GM21515 (cell line): ENCODE measurements around the gene ANKRD33B.
"Not testable (repeated sequence)": the region's sequence is repeated elsewhere in the genome, so short reads cannot be mapped to it uniquely, and the experiment has no call there.

Source experiments
- ATAC-seq: cut with Tn5 transposase; IDR thresholded peaks from one replicate; pipeline ENCODE4 v1.9.1; 2021; ENCODE audit not compliant: unreplicated experiment

Gene ANKRD33B

DNA sequence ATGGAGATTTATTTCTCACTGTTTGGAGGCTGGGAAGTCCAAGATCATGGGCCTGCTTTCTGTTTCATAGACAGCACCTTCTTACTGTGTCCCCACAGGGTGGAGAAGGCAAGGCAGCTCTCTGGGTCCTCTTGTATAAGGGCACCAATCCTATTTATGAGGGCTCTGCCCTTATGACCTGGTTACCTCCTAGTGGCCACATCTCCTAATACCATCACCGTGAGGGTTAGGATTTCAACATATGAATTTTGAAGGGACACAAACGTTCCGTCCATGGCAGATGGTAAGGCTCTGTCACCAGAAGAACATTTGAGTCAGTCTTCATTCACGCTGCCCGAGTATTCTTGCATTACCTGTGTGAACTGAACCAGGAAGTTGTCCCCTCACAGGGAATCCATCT is 48.4 kb downstream of the ANKRD33B start:
- no peak for ATAC-seq

DNA sequence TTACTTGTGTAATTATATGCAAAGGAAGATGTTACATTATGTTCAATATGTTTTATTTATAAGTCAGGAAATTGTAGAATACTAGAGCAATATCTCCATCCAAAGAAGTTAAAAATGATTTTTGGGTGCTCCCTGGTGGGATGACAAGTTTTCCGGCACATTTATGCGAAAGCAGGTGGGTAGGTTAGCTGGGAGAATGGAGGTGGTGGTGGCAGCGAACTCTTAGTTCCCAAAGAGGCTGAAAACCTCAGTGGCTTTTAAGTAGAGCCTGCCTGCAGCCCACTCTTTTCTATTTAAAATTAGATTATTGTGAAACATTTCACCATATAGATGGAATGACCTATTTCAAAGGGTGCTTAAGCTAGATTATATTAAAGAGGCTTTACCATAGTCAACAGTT is 51.8 kb downstream of the ANKRD33B start:
- no peak for ATAC-seq

DNA sequence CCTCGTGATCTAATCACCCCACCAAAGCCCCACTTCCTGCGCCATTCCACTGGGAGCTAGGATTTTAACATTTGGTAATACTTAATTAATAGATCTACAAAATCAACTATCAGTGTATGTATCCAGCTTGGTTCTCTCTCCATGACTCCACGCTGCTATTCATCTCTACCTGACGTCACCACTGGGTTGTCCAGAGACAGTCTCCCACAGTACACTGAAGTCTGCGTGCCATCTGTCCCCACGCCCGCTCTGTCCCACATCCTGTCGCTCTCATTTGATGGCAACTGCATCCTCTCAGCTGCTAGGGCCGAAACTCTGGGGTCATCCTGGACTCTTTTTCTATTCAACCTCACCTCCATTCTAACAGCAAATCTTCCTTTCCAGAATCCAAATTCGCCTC is 53.2 kb downstream of the ANKRD33B start:
- ATAC-seq: no peak

DNA sequence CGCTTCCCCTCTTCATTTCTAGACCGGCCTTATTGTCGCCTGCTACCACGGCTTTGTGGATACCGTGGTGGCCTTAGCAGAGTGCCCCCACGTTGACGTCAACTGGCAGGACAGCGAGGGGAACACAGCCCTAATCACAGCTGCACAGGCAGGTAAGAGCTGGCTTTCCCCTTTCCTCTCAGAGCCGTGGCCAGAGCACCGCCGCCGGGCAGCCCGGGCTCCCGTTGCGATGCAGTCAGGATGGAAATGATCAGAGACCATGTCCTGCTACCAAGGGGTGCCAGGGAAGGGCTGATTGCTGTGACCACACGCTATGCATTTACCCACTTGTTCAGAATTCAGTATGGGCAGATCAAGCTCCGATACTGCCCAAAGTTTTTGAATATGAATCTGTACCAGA is 54.4 kb downstream of the ANKRD33B start:
- ATAC-seq: no peak

DNA sequence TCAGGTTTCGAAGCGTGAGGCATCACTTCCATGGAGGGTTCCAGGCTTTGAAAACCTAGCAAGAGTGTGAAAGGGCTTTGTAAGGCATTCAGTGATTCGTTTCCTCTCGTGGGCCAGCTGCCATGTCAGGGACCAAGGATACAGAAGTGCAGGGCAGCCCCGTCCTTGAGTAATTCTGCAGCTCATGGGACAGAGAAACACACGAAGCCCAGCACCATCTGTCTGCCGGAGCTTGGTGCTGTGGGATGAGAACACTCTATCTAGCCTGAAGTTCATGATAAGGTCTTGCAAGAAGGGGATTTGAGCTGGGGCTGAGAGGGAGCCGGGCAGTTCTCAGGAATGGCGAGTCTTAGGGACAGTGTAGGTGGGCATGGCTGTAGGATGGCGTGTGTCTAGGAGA is 55.8 kb downstream of the ANKRD33B start:
- no peak for ATAC-seq

DNA sequence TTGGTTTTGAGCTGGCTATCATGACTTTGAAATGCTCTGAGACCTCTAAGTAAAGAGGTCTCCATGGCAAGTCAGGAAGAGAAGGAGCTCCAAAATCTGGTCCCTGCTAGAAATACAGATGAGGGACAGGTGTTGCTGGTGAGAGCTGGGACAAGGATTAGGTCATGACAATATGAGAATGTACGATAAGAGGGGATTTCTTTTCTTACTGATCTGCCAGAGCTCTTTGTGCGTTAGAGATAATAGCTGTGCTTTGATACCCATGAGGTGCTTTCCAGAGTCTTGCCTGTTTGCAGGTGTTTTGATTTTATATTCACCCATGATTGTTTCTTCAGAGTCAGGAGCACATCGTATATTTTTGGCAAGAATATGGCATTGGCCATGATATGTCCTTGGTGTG is 56.5 kb downstream of the ANKRD33B start:
- no peak for ATAC-seq

DNA sequence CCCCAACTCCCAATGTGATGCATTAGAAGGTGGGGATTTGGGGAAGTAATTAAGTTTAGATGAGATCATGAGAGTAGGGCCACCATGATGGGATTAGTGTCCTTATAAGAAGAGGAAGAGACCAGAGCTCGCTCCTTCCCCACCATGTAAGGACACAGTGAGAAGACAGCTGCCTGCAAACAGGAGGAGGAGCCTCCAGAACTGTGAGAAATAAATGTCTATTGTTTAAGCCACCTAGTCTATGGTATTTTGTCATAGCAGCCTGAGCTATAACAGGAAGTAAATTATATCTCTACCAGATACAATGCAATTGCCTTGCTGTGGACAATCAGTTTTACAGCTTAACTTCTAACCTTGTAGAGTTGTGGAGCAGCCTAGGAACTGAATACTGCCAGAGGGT is 58.0 kb downstream of the ANKRD33B start:
- ATAC-seq: no peak

DNA sequence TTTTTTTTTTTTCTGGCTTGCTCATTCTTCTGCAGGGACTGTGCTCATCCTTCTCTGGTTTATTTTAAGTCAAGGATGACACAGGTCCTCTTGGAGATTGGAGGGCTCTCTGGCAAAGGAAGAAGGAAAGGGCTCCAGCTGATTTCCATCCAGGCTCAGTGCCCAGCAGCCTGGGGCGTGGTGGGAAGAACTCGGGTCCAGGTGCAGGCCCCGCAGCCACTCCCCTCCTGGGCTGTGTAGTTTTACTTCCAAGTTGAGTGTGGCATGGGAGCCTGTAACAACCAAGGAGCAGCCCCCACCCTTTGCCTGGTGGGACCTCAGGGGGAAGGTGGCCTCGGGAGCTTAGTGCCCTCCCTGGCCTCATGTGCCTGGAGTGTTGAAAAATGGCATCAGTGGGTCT is 58.9 kb downstream of the ANKRD33B start:
- ATAC-seq: no peak

DNA sequence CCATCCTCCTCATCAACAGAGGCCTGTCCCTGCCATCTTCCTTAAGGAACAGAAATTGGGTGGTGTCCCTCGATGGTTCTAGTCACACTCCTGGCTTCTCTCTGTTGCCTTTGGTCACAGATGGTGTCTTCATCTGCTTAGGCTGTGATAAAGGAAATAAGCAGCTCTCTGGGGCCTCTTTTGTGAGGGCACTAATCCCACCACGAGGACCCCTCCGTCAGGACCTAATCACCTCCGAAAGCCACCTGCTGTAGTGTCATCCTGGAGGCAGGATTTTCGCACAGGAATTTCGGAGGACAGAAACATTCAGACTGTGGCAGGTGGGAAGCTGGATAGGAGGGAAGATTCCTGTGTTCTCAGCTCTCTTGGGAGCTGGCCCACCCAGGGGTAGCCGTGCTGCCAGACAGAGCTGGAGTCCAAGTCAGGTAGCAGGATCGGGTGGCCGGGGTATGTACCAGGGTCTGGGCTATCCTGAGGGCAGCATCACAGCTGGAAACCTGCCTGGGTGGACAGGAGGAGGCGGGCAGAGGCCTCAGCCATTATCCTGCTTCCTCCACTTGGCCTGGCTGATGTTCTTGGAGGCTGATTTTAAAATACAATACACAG is 59.5 kb downstream of the ANKRD33B start:
- ATAC-seq: no peak

DNA sequence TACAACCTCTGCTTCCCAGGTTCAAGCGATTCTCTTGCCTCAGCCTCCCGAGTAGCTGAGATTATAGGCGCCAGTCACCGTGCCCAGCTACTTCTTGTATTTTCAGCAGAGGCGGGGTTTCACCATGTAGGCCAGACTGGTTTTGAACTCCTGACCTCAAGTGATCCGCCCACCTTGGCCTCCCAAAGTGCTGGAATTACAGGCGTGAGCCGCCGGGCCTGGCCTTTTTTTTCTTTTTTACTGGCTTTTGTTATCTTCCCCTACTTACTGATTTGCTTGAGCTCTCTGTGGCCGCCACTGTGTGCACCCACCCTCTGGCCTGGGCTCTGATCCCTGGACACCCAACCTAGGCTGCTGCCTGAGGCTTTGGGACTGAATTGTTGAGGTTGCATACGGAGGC is 60.3 kb downstream of the ANKRD33B start:
- ATAC-seq: no peak

DNA sequence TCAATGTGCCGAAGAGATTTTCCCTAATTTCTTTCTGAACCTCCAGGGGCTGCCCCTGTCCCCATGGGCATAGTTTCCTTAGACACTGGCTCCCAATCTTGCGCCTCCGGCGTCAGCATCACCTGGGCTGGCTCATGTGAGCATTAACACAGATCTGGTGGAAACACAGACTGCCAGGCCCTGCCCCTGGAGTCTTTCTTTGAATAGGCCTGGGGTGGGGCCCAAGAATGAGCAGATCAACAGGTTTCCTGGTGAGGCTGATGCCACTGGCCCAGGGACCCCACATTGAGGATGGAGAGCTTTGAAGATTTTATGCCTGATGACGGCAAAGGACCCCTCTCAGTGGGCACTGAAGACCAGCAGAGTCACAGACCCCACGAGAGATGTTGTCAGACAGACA is 60.8 kb downstream of the ANKRD33B start:
- no peak for ATAC-seq

DNA sequence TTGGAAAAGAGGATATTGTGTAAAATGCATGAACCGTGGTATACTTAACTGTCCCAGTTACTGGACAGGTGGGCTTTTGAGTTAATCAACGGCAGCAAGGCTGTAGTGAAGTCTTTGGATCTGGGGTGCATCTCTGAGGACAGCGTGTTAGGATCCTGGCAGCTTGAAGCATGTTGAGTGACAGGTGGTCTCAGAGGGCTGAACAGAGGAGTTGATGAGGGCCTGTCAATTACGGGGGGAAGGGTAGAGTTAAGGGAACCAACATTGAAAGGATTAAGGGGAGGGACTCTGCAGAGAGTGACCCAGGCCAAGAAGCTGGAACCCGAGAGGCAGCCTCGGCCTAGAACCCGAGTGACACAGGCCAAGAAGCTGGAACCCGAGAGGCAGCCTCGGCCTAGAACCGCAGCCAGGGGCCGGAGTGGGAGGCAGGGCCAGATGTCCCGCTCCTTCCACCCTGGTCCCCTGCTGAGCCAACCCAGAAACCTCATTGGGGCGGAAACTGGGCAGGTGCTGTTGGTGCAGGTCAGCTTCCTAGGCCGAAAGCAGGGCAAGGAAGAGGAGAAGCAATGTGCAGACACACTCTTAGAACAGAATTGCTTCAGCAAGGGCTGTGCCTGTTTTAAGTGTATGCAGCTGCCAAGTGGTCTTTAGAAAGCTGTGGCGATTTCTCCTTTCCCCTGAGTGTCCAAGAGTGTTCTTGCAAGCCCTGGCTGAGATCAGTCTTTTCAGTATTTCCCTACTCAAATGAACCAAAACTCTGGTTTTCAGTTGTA is 62.0 kb downstream of the ANKRD33B start:
- no peak for ATAC-seq

DNA sequence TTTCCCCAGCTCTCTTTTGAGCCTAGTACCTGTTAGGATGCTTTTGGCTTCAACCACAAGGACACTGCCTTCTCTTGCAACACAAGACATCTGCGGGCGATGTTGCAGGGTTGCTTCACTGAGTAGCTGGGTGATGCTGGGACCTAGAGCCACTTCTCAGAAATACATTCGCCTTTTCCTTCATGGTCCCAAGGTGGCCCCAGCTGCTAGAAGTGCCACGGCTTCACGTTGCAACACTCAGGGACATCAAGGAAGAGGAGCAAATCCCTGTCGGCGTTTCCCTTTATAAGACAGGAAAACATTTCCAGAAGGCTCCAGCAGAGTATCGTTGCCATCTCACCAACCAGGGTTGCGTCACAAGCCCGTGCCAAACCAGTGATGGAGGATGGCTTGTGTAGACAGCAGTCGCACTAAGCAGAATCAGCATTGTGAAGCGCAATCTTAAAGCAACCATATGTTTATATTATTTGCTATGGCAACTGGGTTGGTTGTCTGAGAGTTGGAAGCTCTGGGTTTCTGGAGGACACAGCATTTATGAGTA is 62.7 kb downstream of the ANKRD33B start:
- ATAC-seq: no peak

DNA sequence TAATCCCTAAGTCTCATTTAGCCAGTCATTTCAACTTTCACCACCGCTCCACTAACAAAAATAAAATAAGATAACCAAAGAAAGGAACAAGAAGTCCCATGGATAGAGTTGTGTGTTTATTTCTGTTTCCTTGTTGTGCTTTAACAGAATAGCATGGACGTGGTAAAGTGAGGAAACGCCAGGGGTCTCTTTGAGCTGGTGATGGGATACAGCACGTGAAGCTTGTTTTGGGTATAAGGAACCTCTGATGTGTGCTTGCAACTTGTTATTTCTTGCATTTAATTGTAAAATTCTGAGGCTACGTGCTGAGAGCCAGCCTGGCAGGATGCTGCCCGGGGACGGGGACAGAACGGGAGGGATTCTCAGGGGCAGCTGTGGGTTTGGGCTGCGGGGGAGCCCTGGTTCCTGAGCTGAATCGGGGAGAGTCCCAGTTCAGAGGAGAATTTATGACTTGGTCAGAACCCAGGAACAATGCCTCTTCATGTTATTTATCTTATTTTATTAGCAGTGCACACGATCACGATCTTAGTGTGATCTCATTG is 63.4 kb downstream of the ANKRD33B start:
- ATAC-seq: peak; percentile 13

DNA sequence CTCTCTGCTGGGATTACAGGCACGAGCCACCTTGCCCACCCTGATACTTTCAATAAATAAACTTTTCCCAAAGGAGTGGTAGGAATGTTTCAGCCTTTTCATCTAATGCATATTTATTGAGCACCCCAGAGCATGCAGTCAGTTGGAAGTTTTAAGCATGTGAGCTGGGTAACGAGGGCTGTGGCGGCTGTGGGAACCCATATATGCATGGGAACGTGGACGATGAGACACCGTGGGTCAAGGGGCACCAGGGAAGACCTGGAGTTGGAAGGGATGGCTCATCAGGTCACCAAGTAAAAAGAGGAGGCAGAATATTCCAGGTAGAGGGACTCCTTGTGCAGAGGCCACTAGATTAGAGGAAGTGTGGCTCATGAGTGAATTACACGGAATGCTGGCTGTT is 64.7 kb downstream of the ANKRD33B start:
- ATAC-seq: no peak

DNA sequence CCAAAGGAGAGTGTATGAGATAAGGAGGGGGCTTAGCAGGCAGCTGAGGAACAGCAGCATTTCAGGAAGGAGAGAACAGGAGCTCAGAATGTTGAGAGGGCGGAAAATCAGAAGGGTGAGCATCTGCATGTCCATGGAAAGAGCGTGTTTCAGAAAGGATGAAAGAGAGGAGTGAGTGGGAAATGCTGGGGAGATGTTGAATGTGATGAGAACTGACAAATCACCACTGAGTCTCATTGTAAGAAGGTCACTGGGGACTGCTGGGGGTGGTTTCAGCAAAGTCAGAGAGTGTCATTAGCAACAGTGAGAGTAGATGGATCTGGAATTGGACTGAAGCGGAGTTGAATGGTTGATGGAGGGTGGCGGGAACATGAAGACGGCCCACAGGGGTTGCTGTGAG is 65.8 kb downstream of the ANKRD33B start:
- ATAC-seq: no peak

DNA sequence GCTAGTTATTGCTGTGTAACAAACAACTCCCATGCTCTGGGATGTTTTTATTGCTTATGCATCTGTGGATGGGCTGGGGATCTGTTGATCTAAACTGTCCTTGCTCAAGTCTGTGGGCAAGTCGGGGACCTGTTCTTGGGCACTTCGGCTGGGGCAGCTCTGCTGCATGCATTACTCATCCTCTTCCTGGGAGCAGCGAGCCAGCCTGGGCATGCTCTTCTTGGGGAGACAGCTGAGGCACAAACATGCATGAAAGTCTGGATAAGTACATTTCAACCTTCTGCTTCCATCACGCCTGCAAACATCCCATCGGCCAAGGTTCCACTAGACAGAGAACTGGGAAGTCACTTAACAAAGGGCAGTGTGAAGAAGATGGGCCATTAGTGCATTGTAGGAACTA is 66.3 kb downstream of the ANKRD33B start:
- no peak for ATAC-seq

DNA sequence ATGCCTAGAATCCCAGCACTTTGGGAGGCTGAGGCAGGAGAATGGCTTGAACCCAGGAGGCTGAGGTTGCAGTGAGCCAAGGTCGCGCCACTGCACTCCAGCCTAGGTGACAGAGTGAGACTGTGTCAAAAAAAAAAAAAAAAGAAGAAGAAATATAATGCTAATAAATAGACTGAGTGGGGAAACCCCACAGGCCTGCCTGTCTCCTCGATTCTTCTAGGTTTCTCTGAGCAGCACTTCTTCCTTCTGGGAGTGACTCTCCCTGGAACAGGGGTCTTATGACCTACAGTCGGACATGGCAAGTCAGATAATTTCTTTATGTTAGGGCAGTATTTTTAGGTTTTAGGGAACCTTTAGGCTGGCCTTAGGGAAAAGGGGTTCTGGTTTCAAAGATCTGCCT is 66.9 kb downstream of the ANKRD33B start:
- ATAC-seq: not testable (repeated sequence)

DNA sequence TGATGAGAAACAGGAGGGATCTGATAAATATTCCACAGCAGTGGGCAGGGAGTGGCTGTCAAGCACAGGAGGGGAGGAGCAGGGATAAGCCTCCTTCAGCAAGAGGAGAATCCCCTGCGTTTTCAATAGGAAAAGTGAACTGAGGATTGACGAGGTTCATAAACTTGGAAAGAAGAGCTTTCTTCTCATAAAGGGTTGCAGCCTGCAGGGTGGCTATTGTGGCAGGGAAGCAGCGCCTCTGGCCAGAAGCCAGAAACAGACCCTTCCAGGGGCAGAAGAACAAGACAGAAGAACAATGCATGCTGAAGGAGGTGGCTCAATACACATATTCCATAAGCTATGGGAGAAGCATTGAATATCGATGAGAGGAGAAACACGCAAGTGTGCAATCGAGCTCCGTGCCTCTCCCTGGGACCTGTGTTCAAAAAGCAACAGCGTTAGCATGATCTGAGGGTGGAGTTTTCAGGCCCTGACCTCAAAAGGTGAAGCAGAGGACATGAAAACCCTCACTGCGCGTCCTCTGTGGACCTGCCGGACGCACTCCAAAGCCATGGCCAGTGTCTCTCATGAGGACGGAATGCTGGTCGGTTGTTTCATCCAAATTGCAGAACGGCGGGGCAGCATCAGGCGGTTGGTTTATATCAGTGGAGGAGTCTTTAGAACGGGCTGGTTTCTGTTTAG is 67.6 kb downstream of the ANKRD33B start:
- ATAC-seq: peak; percentile 8

DNA sequence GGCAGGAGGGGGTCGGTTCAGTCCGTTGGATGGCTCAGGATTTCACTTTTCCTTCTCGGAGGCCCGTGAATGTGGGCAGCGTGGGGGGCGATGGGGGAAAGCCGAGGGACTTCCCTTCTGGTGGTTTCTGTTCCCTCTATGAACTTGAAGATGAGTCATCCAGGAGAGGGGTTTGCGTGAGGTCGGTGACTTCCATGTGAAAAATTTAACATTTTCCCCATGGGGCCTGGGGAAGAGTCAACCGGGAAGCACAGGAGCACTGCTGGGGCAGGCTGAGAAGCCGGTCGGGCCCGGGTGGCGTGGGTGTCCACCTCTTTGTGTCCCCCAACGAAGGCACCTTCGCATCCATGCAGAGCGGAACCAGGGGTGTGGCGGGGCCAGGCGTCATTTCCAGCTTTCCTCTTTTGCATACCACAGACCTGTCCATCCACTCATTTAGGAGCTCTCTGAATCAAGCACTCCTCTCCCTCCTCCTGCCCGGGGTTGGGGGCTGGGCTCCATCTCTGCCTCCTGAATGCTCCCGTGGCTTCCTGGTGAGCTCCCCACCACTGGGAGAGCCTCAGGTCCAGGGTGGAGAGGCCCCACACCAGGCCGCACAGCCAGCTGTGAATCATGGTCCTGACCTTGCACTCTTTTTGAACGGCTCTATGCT is 68.4 kb downstream of the ANKRD33B start:
- ATAC-seq: peak; percentile 42
